ENCODE results near the gene PHF13.
"Not testable (repeated sequence)": the region's sequence is repeated elsewhere in the genome, so short reads cannot be mapped to it uniquely, and the experiment has no call there.

Gene PHF13

GRCh38 chr1:6586404-6586816 lies 27.1 kb upstream of the PHF13 start:
- no peak for DNase-seq

- peak in 44 of 51 donors; percentile 12 to 86 (median 65) for DNase-seq
Observed at GRCh38 chr1:6587261-6588005, 26.1 kb upstream of the PHF13 start.

GRCh38 chr1:6588128-6588892 lies 25.2 kb upstream of the PHF13 start:
- DNase-seq: no peak

GRCh38 chr1:6588893-6589520 lies 24.5 kb upstream of the PHF13 start:
- DNase-seq: no peak

GRCh38 chr1:6590046-6590445 lies 23.5 kb upstream of the PHF13 start:
- no peak for DNase-seq

GRCh38 chr1:6591222-6591621 lies 22.3 kb upstream of the PHF13 start:
- peak in 13 of 51 donors; percentile 14 to 53 (median 27) for DNase-seq

- no peak for DNase-seq
Observed at GRCh38 chr1:6591644-6592043, 21.9 kb upstream of the PHF13 start.

- DNase-seq: no peak
Observed at GRCh38 chr1:6592441-6592840, 21.1 kb upstream of the PHF13 start.

- no peak for DNase-seq
Observed at GRCh38 chr1:6592865-6593593, 20.5 kb upstream of the PHF13 start.

GRCh38 chr1:6593810-6594209 lies 19.7 kb upstream of the PHF13 start:
- DNase-seq: no peak

GRCh38 chr1:6594977-6595740 lies 18.4 kb upstream of the PHF13 start:
- DNase-seq: no peak

- DNase-seq: no peak
Observed at GRCh38 chr1:6596351-6596750, 17.2 kb upstream of the PHF13 start.

GRCh38 chr1:6596886-6597776 lies 16.4 kb upstream of the PHF13 start:
- peak in 1 of 51 donors; percentile 6 for DNase-seq

- no peak for DNase-seq
Observed at GRCh38 chr1:6597777-6598131, 15.8 kb upstream of the PHF13 start.

- peak in 2 of 51 donors; percentile 7 to 18 for DNase-seq
Observed at GRCh38 chr1:6599141-6599975, 14.2 kb upstream of the PHF13 start.

GRCh38 chr1:6599991-6600390 lies 13.5 kb upstream of the PHF13 start:
- not testable (repeated sequence) for DNase-seq

- DNase-seq: peak in 2 of 51 donors; percentile 62 to 69
Observed at GRCh38 chr1:6600410-6601048, 13.0 kb upstream of the PHF13 start.

Data from hypothalamus (tissue), 51 donors.